IPS-15b (cell line): ENCODE measurements around the gene PLXND1.
"Not testable (repeated sequence)": the region's sequence is repeated elsewhere in the genome, so short reads cannot be mapped to it uniquely, and the experiment has no call there.

Experiments
- H3K27me3 ChIP-seq: one replicate; pipeline ENCODE4 v1.6.1; 2013; ENCODE audit warnings: low read length; ENCODE audit not compliant: control insufficient read depth, insufficient read depth
- H3K36me3 ChIP-seq: one replicate; pipeline ENCODE4 v1.6.1; 2013; ENCODE audit warnings: low read length; ENCODE audit not compliant: control insufficient read depth, insufficient read depth
- H3K4me1 ChIP-seq: one replicate; pipeline ENCODE4 v1.6.1; 2013; ENCODE audit warnings: mild to moderate bottlenecking, low read length; ENCODE audit not compliant: control insufficient read depth, insufficient read depth
- H3K4me3 ChIP-seq: one replicate; pipeline ENCODE4 v1.5.1; 2013; ENCODE audit warnings: low read depth, low read length
- H3K9ac ChIP-seq: one replicate; pipeline ENCODE4 v1.6.1; 2013; ENCODE audit warnings: low read depth, mild to moderate bottlenecking, low read length
- H3K9me3 ChIP-seq: one replicate; pipeline ENCODE4 v1.6.1; 2013; ENCODE audit warnings: mild to moderate bottlenecking, low read length; ENCODE audit not compliant: control insufficient read depth, insufficient read depth

The PLXND1 gene

GRCh38 chr3:129617381-129618185, 11.1 kb upstream of the PLXND1 start:
- Histone ChIP-seq H3K4me1 (no peaks in the 10 kb centered on the region), H3K27me3 (no peaks in the 10 kb centered on the region), H3K36me3 (no peaks in the 10 kb centered on the region), H3K9ac (no peak overlapping the region), H3K9me3 (no peaks in the 10 kb centered on the region), H3K4me3 (no peak overlapping the region)

- Histone ChIP-seq H3K9ac (no peak overlapping the region), H3K4me3 (no peak overlapping the region), H3K4me1 (no peaks in the 10 kb centered on the region), H3K9me3 (no peaks in the 10 kb centered on the region), H3K36me3 (no peaks in the 10 kb centered on the region), H3K27me3 (no peaks in the 10 kb centered on the region)
These were observed 10.2 kb upstream of the PLXND1 start for GRCh38 chr3:129616713-129617112.

GRCh38 chr3:129616291-129616690, 9.8 kb upstream of the PLXND1 start:
- no peak overlapping the region for H3K9ac ChIP-seq
- H3K4me1 ChIP-seq, result no peaks in the 10 kb centered on the region
- no peak overlapping the region for H3K4me3 ChIP-seq
- no peaks in the 10 kb centered on the region for H3K36me3 ChIP-seq
- H3K27me3 ChIP-seq, result no peaks in the 10 kb centered on the region
- H3K9me3 ChIP-seq, result no peaks in the 10 kb centered on the region

- Histone ChIP-seq H3K4me1 (no peaks in the 10 kb centered on the region), H3K36me3 (no peaks in the 10 kb centered on the region), H3K9me3 (no peaks in the 10 kb centered on the region), H3K4me3 (no peak overlapping the region), H3K27me3 (no peaks in the 10 kb centered on the region), H3K9ac (no peak overlapping the region)
These were observed 9.3 kb upstream of the PLXND1 start for GRCh38 chr3:129615751-129616281.

GRCh38 chr3:129614927-129615363, 8.5 kb upstream of the PLXND1 start:
- H3K4me1 ChIP-seq, result no peaks in the 10 kb centered on the region
- no peaks in the 10 kb centered on the region for H3K9me3 ChIP-seq
- H3K36me3 ChIP-seq, result no peaks in the 10 kb centered on the region
- H3K27me3 ChIP-seq, result no peaks in the 10 kb centered on the region
- H3K4me3 ChIP-seq, result no peak overlapping the region
- no peak overlapping the region for H3K9ac ChIP-seq

- Histone ChIP-seq H3K9me3 (no peaks in the 10 kb centered on the region), H3K9ac (no peak overlapping the region), H3K4me1 (no peaks in the 10 kb centered on the region)
These were observed 8.0 kb upstream of the PLXND1 start for GRCh38 chr3:129614435-129614834.

GRCh38 chr3:129613367-129613740, 6.9 kb upstream of the PLXND1 start:
- Histone ChIP-seq H3K9me3 (no peaks in the 10 kb centered on the region), H3K36me3 (no peaks in the 10 kb centered on the region), H3K4me1 (no peaks in the 10 kb centered on the region), H3K9ac (no peak overlapping the region), H3K4me3 (no peak overlapping the region), H3K27me3 (no peaks in the 10 kb centered on the region)

More at GRCh38 chr3:129614435-129614834, 8.0 kb upstream of the PLXND1 start:
- Histone ChIP-seq H3K4me3 (no peak overlapping the region), H3K27me3 (no peaks in the 10 kb centered on the region), H3K36me3 (no peaks in the 10 kb centered on the region)

- no peak overlapping the region for H3K9ac ChIP-seq
- H3K9me3 ChIP-seq, result no peaks in the 10 kb centered on the region
- H3K4me3 ChIP-seq, result no peak overlapping the region
- H3K36me3 ChIP-seq, result no peaks in the 10 kb centered on the region
- H3K27me3 ChIP-seq, result peaks cover 3% of the 10 kb centered on the region
- H3K4me1 ChIP-seq, result no peaks in the 10 kb centered on the region
These were observed 6.3 kb upstream of the PLXND1 start for GRCh38 chr3:129612534-129613366.

GRCh38 chr3:129611812-129612533, 5.5 kb upstream of the PLXND1 start:
- peaks cover 5% of the 10 kb centered on the region for H3K27me3 ChIP-seq
- H3K9me3 ChIP-seq, result no peaks in the 10 kb centered on the region
- H3K9ac ChIP-seq, result no peak overlapping the region
- no peaks in the 10 kb centered on the region for H3K4me1 ChIP-seq
- H3K4me3 ChIP-seq, result no peak overlapping the region
- H3K36me3 ChIP-seq, result no peaks in the 10 kb centered on the region

- no peaks in the 10 kb centered on the region for H3K4me1 ChIP-seq
- no peaks in the 10 kb centered on the region for H3K36me3 ChIP-seq
- peaks cover 5% of the 10 kb centered on the region for H3K27me3 ChIP-seq
- no peaks in the 10 kb centered on the region for H3K9me3 ChIP-seq
- no peak overlapping the region for H3K4me3 ChIP-seq
- no peak overlapping the region for H3K9ac ChIP-seq
These were observed 4.9 kb upstream of the PLXND1 start for GRCh38 chr3:129611446-129611800.

- H3K4me1 ChIP-seq, H3K4me3 ChIP-seq, H3K36me3 ChIP-seq, H3K9ac ChIP-seq, H3K9me3 ChIP-seq, H3K27me3 ChIP-seq: not testable (repeated sequence)
These were observed 4.4 kb upstream of the PLXND1 start for GRCh38 chr3:129610794-129611445.
